ENCODE data around the gene TMPRSS11A. TPM values are rescaled to one million over a fixed set of nuclear protein-coding genes. Genes with fewer than 3 reads are reported as not detected.
A peak's percentile ranks its signal among the peaks of the same experiment; 100 is the strongest.

TMPRSS11A gene, protein sequence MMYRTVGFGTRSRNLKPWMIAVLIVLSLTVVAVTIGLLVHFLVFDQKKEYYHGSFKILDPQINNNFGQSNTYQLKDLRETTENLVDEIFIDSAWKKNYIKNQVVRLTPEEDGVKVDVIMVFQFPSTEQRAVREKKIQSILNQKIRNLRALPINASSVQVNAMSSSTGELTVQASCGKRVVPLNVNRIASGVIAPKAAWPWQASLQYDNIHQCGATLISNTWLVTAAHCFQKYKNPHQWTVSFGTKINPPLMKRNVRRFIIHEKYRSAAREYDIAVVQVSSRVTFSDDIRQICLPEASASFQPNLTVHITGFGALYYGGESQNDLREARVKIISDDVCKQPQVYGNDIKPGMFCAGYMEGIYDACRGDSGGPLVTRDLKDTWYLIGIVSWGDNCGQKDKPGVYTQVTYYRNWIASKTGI
- total RNA-seq: not detected
- long read RNA-seq: 0 reads

DNA sequence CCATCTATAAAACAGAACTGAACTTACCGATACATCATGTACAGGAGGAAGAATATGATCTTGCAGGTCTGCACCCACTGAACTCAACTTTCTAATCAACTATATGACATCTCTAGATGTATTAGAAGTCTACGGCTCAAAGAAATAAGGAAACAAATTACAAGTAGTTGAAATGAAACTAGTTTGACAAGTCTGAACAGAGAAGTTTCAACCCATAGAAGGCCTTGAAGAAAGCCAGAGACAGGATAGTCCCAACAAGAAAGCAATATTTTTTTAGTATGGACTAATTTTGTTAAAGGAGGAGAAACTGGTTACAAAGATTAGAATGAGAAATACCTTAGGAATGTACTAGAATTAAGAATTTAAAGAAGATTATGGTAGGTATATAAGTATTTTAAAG, at the start of gene TMPRSS11A:
Gene TMPRSS11A (minus strand): TSS at position 138 of the 400 bp plus-strand sequence. CDS start 100 bp downstream, at position 38.
- intact Hi-C loops (cut with DNase I): no loop called here
- ATAC-seq: no peak
- no peak for DNase-seq

DNA sequence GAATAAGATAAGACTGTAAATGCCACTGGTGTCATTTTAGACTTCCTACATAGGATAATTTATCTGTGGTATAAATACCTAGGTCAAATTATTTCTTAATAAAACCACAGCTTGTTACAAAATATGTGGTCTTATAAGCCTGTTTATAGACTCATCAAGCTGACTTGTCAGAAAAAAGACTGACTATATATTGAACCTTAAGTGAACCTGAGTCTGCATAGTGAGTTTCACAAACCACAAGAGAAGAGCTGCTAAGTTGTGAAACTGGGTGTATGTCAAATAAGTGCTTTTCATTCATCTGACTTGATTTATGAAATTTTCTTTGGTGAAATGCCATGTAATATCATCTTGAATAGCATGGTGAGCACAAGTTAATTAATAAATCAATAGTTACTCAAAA, 48.4 kb upstream of the TMPRSS11A start:
- intact Hi-C loops (cut with DNase I): no loop called here
- ATAC-seq (no peak), DNase-seq (no peak)

DNA sequence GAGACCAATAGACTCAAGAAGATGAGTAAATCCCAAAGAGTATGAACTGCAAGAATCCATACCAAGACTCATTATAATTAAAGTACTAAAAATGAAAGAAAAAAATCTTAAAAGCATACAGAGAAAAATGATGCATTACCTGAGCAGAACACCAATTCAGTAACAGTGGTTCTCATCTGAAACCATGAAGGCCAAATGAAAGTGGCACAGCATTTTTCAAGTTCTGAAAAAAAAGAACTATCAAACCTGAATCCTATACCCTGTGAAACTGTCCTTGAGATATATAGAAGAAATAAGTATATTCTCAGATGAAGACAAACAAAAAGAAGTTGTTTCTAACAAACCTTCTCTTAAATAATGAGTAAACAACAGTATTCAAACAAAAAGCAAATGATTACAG, 39.6 kb upstream of the TMPRSS11A start:
- DNase-seq (no peak), ATAC-seq (no peak)
- intact Hi-C loops (cut with DNase I): no loop called here

DNA sequence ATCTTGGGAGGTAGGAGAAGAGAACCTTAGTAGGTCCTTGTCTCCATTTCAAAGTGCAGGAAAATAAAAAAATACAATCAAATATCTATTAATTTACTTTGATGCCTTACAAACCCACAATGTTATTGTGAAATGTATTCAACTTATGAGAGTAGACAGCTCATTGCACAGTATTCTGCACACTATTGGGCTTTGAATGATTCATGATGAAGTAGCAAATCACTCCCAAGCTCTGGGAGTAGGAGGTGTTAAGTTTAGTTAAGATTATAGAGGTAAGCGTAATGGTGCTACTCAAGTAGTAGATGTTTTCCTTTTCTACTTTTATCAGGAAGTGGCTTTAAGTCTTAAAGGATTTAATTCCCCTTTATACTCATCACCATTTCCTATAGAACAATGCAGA, 32.8 kb upstream of the TMPRSS11A start:
- intact Hi-C loops (cut with DNase I): no loop called here
- DNase-seq (no peak), ATAC-seq (no peak)

DNA sequence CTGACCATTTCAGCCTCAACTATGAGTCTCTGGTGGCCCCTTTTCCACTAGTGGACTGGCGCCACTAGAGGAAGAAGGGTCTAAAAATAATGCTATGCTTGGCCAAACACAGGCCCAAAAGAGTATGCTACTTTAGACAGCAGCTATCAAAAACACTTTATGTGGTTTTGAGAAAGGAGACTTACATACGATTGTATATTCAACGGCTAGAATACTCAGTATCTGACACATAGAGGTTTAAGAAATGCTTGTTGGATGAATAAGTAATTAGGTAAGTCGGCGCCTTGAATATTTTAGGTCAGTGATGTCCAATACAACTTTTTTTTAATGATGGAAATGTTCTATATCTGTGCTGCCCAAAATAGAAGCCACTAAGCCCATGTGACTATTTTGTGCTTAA, 25.7 kb upstream of the TMPRSS11A start:
- DNase-seq (no peak), ATAC-seq (no peak)
- intact Hi-C loops (cut with DNase I): no loop called here

DNA sequence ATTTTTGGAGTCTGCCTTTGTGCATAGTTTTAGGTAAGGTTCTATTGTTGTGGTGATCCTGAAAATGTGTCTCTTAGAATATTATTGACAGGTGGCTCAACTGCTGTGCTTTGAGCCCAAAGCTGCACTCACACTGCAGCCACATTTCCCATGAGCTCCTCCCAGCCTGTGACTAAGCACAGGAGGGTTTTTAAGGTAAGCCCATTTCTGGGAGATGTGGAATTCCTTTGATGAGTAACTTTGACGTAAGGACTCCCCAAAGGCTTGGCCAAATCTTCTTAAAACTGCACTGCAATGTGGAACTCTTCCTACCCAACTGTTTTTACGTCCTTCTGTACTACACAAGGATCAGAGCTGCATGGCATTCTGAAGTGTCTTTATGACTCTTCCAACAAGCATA, 20.0 kb upstream of the TMPRSS11A start:
- intact Hi-C loops (cut with DNase I): no loop called here
- no peak for ATAC-seq
- no peak for DNase-seq

DNA sequence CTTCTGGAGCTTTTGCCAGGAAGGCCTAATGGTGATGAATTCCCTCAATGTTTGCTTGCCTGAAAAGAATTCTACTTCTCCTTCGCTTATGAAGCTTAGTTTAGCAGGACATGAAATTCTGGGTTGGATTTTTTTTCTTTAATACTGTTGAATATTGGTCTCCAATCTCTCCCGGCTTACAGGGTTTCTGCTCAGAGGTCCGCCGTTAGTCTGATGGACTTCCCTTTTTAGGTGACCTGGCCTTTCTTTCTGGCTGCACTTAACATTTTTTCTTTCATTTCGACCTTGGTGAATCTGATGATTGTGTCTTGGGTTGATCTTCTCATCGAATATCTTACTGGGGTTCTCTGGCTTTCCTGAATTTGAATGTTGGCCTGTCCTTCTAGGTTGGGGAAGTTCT, 17.2 kb upstream of the TMPRSS11A start:
- intact Hi-C loops (cut with DNase I): no loop called here
- ATAC-seq (no peak), DNase-seq (no peak)

DNA sequence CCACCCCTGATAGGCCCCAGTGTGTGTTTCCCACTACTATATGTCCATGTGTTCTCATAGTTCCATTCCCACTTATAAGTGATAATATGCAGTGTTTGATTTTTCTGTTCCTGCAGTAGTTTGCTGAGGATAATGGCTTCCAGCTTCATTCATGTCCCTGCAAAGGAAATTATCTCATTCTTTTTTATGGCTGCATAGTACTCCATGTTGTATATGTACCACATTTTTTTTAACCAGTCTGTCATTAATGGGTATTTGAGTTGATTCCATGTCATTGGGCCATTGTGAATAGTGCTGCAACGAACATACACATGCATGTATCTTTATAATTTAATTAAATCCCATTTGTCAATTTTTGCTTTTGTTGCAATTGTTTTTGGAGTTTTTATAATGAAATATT, 10.3 kb upstream of the TMPRSS11A start:
- DNase-seq: no peak
- intact Hi-C loops (cut with DNase I): no loop called here
- ATAC-seq: no peak

DNA sequence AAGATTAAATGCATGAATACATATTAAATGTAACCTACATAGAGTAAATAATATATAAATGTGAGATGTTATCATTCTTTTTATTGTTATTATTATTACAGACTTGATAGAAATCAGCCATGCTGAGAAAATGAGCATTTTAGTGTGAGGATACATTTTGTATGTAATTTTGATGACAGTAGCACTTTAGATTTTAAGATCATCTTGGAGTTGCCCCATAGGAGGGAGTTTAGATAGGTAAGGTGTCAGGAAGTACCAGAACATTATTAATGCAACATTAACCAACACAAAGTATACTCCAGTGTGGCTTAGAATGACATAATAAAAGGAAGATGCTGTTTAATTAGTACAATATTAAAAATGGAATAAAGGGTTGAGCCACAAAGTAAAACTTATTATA, 8.4 kb downstream of the TMPRSS11A start:
- intact Hi-C loops (cut with DNase I): no loop called here
- no peak for DNase-seq
- ATAC-seq: no peak

DNA sequence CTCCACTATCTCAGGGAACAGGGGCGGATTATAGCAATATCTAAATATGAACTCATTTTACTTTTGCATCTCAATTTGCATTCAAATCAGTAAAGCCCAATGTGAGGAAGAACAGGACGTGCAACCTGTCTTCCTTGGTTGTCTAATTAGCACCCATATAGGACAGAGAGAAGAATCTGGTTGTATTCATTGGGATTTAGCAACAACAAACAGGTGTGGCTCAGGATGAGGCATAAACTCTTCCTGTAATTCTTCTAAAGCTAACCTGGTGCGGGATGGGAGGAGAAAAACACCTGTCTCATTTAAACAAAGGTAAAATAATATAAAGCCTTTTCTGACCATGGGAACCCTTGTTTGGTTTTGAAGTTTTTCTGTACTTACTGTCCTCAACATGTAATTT, 22.2 kb downstream of the TMPRSS11A start:
- ATAC-seq (no peak), DNase-seq (no peak)
- intact Hi-C loops (cut with DNase I): no loop called here

DNA sequence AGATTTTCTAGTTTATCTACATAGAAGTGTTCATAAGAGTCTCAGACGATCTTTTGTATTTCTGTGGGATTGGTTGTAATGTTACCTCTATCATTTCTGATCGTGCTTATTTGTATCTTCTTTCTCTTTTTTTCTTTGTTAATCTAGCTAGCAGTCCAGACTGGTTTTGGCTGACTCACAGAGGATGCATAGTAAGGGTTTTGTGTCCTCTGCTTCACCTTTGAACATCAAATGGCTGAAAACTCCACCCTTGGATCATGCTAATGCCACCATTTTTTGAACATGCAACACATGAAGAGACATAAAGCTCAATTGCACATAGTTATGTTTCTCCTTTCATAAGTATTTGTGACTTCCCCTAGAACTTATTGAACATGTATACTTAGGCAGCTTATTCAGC, 22.8 kb downstream of the TMPRSS11A start:
- ATAC-seq: no peak

DNA sequence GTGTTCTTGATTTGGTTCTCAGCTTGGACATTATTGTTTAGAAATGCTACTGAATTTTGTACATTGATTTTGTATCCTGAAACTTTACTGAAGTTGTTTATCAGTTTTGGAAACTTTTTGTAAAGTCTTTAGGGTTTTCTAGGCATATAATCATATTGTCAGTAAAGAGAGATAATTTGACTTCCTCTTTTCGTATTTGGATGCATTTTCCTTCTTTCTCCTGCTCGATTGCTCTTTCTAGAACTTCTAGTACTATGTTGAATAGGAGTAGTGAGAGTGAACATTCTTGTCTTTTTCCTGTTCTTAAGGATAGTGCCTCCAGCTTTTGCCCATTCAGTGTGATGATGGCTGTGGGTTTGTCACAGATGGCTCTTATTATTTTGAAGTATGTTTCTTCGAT, 24.1 kb downstream of the TMPRSS11A start:
- ATAC-seq (no peak), DNase-seq (no peak)
- intact Hi-C loops (cut with DNase I): no loop called here

More for the DNA sequence above, 22.8 kb downstream of the TMPRSS11A start:
- DNase-seq: no peak
- intact Hi-C loops (cut with DNase I): no loop called here

DNA sequence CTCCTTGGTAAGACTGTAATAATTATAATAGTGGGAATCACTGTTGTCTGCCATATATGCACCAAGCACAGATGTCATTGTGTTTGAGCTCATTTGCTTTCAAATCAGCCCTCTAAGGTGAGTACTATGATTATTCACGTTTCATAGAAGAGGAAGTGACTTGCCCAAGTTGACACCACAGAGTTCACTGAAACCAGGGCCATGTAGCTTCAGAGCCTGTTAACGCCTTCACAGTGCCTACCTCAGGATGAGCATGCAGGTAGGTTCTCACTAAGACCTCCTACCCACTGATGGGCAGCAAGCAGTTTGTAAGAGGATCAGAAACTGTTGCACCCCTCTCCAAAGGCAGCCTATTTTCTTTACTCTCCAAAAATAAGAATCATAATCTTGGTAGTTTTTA, 27.4 kb downstream of the TMPRSS11A start:
- DNase-seq (no peak), ATAC-seq (no peak)
- intact Hi-C loops (cut with DNase I): no loop called here

DNA sequence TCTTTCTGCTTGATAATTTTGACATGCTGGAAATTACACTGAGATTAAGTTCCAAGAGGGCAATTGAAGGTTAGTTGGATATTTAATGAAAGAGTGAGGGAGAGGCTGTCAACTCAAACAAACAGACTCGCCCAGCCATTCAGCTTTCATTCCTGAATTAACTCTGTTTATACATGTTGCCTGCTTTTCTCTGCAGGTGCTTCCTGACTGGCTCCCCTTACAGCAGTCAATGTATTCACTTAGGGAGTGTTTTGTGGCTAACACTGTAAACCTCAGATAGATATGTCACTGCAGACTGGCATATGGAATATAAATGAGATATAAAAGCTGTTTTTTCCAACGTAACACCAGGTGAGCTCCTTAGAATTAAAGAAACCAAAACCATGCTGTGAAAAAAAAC, 28.7 kb downstream of the TMPRSS11A start:
- ATAC-seq: no peak
- no peak for DNase-seq
- intact Hi-C loops (cut with DNase I): no loop called here

DNA sequence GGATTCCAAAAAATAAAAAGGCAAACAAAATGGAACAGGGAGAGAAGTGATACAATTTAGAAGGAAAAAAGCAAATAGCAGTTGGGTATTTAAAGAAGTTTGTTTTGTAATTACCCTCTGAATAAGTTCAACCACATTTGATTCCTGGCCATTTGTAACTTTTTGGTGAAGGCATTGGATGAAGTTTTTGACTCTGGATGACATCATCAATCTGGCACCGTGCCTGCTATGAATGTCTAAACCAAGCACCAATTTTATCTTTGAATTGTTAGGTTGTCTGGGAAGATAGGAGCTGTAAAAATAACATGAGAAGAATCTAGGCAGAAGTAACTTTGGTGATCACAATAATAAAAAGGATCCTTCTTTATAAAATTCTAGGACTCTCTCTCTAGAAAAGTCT, 29.5 kb downstream of the TMPRSS11A start:
- intact Hi-C loops (cut with DNase I): no loop called here
- ATAC-seq: no peak
- peak; percentile 22 for DNase-seq

DNA sequence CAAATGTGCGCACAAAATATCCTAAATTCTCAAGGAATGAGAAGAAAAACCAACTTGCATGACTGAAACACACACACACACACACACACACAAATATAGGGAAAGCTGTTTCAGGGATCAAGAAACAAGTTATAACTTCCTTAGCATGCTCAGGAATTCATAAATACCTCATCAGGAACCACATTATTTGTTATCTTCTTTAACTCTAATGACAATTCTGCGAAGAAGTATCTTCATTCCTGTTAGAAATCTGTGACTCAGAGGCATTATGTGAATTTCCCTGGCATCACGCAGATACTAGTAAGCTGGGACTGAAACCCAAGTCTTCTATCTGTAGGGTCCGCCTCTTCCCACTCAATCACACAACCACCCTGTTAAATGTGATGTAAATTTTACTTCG, 30.3 kb downstream of the TMPRSS11A start:
- intact Hi-C loops (cut with DNase I): no loop called here
- DNase-seq: no peak
- ATAC-seq: no peak

DNA sequence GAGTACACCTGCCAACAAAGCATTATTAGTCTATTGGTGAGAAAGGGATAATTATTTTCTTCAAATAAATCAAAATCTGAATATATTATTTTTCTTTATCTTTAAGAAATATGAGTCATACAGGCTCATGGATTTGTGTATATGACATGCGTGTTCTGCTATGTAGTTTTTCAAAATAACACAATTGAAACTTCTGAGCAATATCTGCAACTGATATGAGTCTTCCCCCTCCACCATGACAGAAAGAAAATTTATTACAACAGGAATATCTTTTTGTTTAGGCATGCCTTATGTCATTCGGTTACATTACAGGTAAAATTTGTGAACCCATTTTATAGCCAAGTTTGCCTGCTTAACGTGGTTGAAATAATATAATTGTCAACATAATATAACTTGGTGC, 32.0 kb downstream of the TMPRSS11A start:
- DNase-seq (no peak), ATAC-seq (no peak)
- intact Hi-C loops (cut with DNase I): no loop called here

DNA sequence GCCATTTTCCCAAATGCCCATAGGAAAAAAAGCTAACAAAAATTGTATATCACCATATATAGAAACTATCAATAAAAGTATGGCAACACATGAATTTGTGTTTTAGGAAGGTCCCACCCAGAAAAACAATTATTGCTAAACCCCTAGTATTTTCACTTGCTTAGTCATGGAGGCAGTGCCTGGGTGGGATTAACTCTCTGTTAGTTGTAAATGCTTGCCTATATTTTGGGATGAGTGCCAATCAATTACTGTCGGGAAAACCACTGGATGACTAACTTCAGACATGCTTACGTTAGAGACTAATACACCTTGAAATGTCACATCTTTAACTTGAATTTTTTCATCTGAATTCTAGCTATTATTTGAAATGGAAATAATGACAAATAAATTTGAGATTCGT, 33.9 kb downstream of the TMPRSS11A start:
- no peak for ATAC-seq
- intact Hi-C loops (cut with DNase I): no loop called here
- DNase-seq: no peak

DNA sequence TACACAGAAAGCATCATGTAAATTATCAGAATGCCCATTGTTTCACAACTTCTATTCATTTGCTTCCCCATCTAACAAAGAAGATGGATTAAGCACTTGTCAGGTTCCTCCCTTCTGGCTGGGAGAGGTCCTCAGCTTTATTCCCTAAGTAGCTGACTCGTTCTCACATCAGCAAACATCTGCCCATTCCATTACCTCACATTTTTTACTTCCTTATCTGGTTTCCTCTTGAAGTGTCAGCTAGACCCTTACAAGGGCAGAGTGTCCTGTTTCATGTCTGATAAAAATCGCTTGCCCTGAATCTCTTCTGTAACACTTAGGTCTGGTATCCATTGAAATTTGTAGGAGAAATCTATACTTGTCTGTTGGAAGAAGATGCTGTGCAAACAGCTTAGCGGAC, 34.7 kb downstream of the TMPRSS11A start:
- ATAC-seq: no peak

DNA sequence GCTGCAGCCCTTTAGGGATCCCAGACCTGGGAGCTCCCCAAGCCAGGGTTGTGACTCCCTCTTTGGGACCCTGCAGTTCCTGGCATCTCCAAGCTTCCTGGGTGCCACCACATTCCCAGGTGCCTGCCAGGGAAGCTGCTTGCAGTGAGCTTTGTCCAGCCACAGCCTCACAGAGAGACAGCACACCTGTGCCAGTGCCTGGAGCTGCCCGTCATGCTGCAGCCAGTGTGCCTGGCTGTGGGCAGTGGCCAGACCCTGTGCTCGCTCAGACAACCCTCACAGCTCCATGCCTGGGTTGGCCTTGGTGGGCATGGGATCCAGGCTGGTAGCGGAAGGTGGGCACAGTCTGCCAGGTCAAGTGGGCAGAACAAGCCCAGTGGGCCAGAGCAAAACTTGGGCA, 36.0 kb downstream of the TMPRSS11A start:
- intact Hi-C loops (cut with DNase I): no loop called here
- ATAC-seq: no peak
- DNase-seq: no peak

More for the DNA sequence above, 34.7 kb downstream of the TMPRSS11A start:
- DNase-seq: no peak
- intact Hi-C loops (cut with DNase I): no loop called here

DNA sequence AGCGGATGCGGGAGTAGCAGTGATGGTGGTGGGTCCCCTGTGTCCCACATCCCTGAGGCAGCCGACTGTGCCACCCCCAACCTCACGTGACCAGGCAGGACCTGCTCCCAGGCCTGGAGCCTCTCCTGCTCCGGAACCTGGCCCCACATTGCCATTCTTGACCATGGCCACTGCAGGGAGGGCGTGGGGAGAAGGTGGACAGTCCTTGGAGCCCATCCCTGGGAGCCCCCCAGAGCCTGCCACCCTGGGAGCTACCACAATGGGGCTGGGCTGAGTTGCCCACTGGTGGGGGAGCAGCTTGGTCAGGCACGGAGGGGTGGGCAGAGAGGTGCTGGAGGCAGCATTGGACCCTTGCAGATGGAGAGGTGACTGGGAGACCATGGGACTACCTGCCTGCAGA, 36.8 kb downstream of the TMPRSS11A start:
- DNase-seq (no peak), ATAC-seq (no peak)
- intact Hi-C loops (cut with DNase I): no loop called here

DNA sequence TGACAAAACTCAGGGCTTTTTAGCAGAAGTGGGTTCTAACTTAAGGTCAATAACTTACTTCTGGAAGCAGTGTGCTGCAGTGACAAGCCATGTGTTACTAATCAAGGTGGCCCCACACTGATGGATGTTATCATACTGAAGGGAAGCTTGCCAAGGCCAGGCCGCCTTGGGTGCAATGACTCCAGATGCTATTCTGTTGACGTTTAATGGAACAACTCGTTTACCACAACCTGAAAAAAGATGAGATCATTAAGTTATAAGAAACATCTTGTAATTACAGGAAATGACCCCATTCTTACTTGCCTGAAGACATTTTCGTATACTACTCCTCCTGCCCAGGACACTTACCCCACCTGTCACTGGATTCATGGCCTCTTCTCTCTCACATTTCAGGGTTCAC, 40.6 kb downstream of the TMPRSS11A start:
- DNase-seq: no peak
- intact Hi-C loops (cut with DNase I): no loop called here
- no peak for ATAC-seq

Measured in left cardiac atrium (tissue), 4 donors.